ENCODE measurements around the gene TNS4. TPM values are rescaled to one million over a fixed set of nuclear protein-coding genes. Genes with fewer than 3 reads are reported as not detected.

The TNS4 gene
- total and polyA plus RNA-seq, 2 donors (not counting 1 experiment from before 2014, with no cell fraction given), result not detected

- POLR2A ChIA-PET, result no interaction called here
- no peak for TF ChIP-seq EZH2 (IDR thresholded peaks at IDR 0.05; ENCODE audit: borderline replicate concordance, insufficient read depth, low read depth, low read length, poor library complexity, severe bottlenecking)
- TF ChIP-seq, protein P1, sequence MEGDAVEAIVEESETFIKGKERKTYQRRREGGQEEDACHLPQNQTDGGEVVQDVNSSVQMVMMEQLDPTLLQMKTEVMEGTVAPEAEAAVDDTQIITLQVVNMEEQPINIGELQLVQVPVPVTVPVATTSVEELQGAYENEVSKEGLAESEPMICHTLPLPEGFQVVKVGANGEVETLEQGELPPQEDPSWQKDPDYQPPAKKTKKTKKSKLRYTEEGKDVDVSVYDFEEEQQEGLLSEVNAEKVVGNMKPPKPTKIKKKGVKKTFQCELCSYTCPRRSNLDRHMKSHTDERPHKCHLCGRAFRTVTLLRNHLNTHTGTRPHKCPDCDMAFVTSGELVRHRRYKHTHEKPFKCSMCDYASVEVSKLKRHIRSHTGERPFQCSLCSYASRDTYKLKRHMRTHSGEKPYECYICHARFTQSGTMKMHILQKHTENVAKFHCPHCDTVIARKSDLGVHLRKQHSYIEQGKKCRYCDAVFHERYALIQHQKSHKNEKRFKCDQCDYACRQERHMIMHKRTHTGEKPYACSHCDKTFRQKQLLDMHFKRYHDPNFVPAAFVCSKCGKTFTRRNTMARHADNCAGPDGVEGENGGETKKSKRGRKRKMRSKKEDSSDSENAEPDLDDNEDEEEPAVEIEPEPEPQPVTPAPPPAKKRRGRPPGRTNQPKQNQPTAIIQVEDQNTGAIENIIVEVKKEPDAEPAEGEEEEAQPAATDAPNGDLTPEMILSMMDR (IDR thresholded peaks at IDR 0.05), result no peak
These were observed 8.4 kb upstream of the TNS4 start for GRCh38 chr17:40509626-40510327.

GRCh38 chr17:40506786-40507185, 5.4 kb upstream of the TNS4 start:
- Histone ChIP-seq H3K4me1 (ENCODE audit: control insufficient read depth in 2 of 2, insufficient read depth in 2 of 2, low read length in 2 of 2) (no peaks in the 10 kb centered on the region), H3K4me2 (replicated peaks; ENCODE audit: low read depth, low read length, poor library complexity, severe bottlenecking) (no peak overlapping the region), H3K27ac (ENCODE audit: low read length in 2 of 2) (no peak overlapping the region), H3K79me2 (ENCODE audit: control insufficient read depth, insufficient read depth, low read length) (no peaks in the 10 kb centered on the region), H3K36me3 (replicated peaks in 1 of 2; ENCODE audit: control extremely low read depth in 1 of 2, control insufficient read depth in 1 of 2, extremely low read depth in 1 of 2, insufficient read depth in 2 of 2, low read length in 1 of 2) (no peaks in the 10 kb centered on the region), H3K9ac (ENCODE audit: low read length) (no peak overlapping the region), H2AFZ (ENCODE audit: insufficient read depth, low read depth, low read length, poor library complexity, severe bottlenecking) (no peak overlapping the region), H3K27me3 (replicated peaks in 1 of 4; ENCODE audit: control extremely low read depth in 1 of 4, control insufficient read depth in 3 of 4, insufficient read depth in 4 of 4, low read length in 3 of 4) (no peaks in the 10 kb centered on the region), H4K20me1 (ENCODE audit: control insufficient read depth, insufficient read depth, low read length, poor library complexity, severe bottlenecking) (no peaks in the 10 kb centered on the region), H3K9me3 (ENCODE audit: control extremely low read depth in 1 of 3, control insufficient read depth in 2 of 3, insufficient read depth in 1 of 3, low read length in 2 of 3) (no peaks in the 10 kb centered on the region), H3K4me3 (ENCODE audit: control extremely low read depth in 1 of 5, extremely low read depth in 1 of 5, insufficient read depth in 1 of 5, low read depth in 2 of 5, low read length in 4 of 5) (no peak overlapping the region)
- POLR2A ChIA-PET, result interaction anchor here (0.9 kb wide), 1 partner anchor 19 kb away, joined by 3 read pairs; no protein-coding TSS in a partner anchor
- TF ChIP-seq, protein P1 (IDR thresholded peaks at IDR 0.05), result no peak
- TF ChIP-seq EZH2 (IDR thresholded peaks at IDR 0.05; ENCODE audit: borderline replicate concordance, insufficient read depth, low read depth, low read length, poor library complexity, severe bottlenecking), result no peak
- no peak overlapping the region for H3K27ac Mint-ChIP-seq
- intact Hi-C loops (cut with micrococcal nuclease), result no loop called here
- WGBS (ENCODE audit: insufficient coverage), result 75% methylated on average over 2 of the region's 5 CpGs
- no peak for DNase-seq
- H3K27me3 Mint-ChIP-seq, result peaks cover 4% of the 10 kb centered on the region
- no peak overlapping the region for H3K4me3 Mint-ChIP-seq
- H3K4me1 Mint-ChIP-seq, result peaks cover 9% of the 10 kb centered on the region
- CTCF ChIA-PET, result interaction anchor here (1.2 kb wide), 1 partner anchor 26 kb away, joined by 5 read pairs; no protein-coding TSS in a partner anchor
- H3K9me3 Mint-ChIP-seq (ENCODE audit: insufficient read depth), result no peaks in the 10 kb centered on the region
- no peak for ATAC-seq (ENCODE audit: low read depth)

More at GRCh38 chr17:40509626-40510327, 8.4 kb upstream of the TNS4 start:
- Histone ChIP-seq H3K27me3 (replicated peaks in 1 of 4; ENCODE audit: control extremely low read depth in 1 of 4, control insufficient read depth in 3 of 4, insufficient read depth in 4 of 4, low read length in 3 of 4) (no peaks in the 10 kb centered on the region), H3K4me3 (ENCODE audit: control extremely low read depth in 1 of 5, extremely low read depth in 1 of 5, insufficient read depth in 1 of 5, low read depth in 2 of 5, low read length in 4 of 5) (no peak overlapping the region), H3K4me1 (ENCODE audit: control insufficient read depth in 2 of 2, insufficient read depth in 2 of 2, low read length in 2 of 2) (peaks cover 3 to 6% of the 10 kb centered on the region in 2 donors), H3K9ac (ENCODE audit: low read length) (no peak overlapping the region), H3K79me2 (ENCODE audit: control insufficient read depth, insufficient read depth, low read length) (no peaks in the 10 kb centered on the region), H3K9me3 (ENCODE audit: control extremely low read depth in 1 of 3, control insufficient read depth in 2 of 3, insufficient read depth in 1 of 3, low read length in 2 of 3) (no peaks in the 10 kb centered on the region), H2AFZ (ENCODE audit: insufficient read depth, low read depth, low read length, poor library complexity, severe bottlenecking) (no peak overlapping the region), H3K4me2 (replicated peaks; ENCODE audit: low read depth, low read length, poor library complexity, severe bottlenecking) (no peak overlapping the region), H4K20me1 (ENCODE audit: control insufficient read depth, insufficient read depth, low read length, poor library complexity, severe bottlenecking) (no peaks in the 10 kb centered on the region), H3K27ac (ENCODE audit: low read length in 2 of 2) (no peak overlapping the region), H3K36me3 (replicated peaks in 1 of 2; ENCODE audit: control extremely low read depth in 1 of 2, control insufficient read depth in 1 of 2, extremely low read depth in 1 of 2, insufficient read depth in 2 of 2, low read length in 1 of 2) (no peaks in the 10 kb centered on the region)
- Mint-ChIP-seq H3K4me1 (peaks cover 20% of the 10 kb centered on the region), H3K27ac (no peak overlapping the region), H3K27me3 (peaks cover 4% of the 10 kb centered on the region), H3K4me3 (no peak overlapping the region), H3K9me3 (ENCODE audit: insufficient read depth) (no peaks in the 10 kb centered on the region)
- ATAC-seq (ENCODE audit: low read depth) (no peak), DNase-seq (no peak)
- intact Hi-C loops (cut with micrococcal nuclease), result no loop called here
- WGBS (ENCODE audit: insufficient coverage), result 99% methylated on average over 6 of the region's 10 CpGs
- CTCF ChIA-PET, result no interaction called here

Data from B cell (primary cell).